Measurements from ENCODE around the gene IDI2.
A peak's percentile ranks its signal among the peaks of the same experiment; 100 is the strongest.
"Not testable (repeated sequence)": the region's sequence is repeated elsewhere in the genome, so short reads cannot be mapped to it uniquely, and the experiment has no call there.

IDI2 gene

DNA sequence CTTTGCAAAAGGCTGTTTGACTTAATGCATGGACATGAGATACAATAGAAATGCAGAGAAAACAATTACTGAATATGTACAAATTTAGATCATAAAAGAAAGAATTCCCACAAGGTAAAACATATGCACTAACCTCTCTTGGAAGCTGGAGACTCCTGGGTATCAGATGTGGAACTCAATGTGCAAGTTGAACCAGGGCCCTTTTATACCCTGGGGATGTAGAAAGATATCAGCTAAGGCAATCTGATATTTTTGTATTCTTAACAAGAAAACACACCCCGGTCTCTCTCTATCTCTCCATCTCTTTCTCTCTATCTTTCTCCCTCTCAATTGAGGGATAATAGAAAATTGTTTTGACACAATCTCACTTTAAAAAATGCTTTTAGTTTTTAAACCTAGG, at the start of gene IDI2:
Gene IDI2 (minus strand): TSS at position 177 of the 400 bp plus-strand sequence. CDS start 1,136 bp downstream, outside the sequence.
- no peak for DNase-seq (ENCODE audit: low spot score)

- no peak for DNase-seq (ENCODE audit: low spot score)
Observed at GRCh38 chr10:1074748-1075308, 49.2 kb upstream of the IDI2 start.

DNA sequence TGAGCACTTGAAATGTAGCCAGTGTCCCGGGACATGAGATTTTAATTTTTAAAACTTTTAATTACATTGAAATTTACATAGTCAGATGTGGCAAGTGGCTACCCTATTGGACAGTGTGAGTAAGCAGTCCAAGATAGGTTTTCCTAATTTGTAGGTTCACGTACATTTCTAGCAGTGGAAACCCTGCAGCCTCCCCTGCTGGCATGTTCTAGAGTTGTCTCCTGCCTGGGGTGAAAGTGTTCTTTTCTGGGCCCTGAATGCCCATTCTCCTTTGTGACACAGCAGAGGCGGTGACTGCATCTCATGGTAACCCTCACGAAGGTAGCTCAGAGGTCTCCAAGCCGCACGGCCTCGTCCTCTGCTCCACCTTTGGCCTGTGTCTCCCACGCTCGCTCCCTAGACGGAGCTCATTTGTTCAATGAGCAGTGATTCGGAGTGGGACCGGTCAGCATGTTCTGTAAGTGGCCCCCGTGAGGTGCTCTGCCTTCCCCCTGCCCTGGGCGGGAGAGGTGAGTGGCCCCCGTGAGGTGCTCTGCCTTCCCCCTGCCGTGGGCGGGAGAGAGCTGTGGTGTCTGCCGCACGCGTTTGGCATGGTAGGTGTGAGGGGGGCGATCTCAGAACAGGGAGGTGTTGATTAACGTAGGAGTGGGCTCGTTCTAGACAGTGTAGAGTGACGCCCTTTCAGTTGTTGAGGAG, 48.5 kb upstream of the IDI2 start:
- DNase-seq (ENCODE audit: low spot score), result no peak

DNA sequence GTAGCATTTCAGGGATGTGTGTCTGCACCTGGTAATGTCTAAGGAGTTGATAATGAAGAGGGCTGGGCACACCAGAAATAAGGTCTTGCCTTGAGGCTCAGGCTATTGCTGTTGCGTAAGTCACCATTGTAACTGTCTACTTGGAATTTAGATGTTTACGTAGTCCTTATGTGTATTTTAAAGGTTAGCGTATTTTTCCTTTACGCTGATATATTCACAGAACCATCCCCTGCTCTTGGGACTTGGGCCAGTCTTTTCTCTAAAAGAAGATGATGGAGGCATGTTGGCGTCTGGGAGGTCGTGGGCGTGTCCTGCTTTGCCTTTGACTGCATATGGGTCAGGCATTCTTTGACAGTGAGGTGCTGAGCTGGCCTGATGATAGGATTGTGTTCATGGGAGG, 45.3 kb upstream of the IDI2 start:
- no peak for DNase-seq (ENCODE audit: low spot score)

DNA sequence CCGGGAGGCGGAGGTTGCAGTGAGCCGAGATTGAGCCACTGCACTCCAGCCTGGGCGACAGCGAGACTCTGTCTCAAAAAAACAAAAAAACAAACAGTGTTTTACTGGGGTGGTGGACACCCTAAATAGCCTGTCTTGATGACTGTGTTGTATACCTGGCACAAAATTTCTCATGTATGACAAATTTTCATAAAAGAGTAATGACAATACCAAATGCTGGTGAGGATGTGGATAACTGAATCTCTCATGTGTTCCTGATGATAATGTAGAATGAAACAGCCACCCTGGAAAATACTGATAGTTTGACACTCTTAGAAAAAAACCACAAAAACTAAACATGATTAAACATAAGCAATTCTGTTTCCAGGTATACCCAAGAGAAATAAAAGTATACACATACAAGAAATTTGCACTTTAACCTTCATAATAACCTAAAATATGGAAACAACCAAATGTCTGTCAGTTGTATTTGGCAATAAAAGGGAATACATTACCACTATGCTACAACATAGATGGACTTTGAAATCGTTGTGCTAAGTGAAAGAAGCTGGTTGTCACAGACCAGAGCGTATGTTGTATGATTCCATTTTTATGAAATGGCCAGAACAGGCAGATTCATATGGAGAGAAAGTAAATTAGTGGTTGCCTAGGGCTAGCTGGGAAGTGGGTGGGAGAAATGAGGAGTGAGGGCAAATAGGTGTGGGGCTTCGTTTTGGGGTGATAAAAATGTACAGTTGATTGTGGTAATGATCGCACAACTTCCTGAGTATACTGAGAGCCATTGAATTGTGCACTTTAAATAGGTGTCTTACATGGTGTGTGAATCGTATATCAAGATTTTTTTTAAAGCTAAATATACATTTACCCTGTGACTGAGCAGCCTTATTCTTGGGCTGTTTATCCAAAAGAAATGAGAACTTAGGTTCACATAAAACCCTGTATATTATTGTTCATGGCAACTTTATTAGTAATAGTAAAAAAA, 43.0 kb upstream of the IDI2 start:
- no peak for DNase-seq (ENCODE audit: low spot score)

DNA sequence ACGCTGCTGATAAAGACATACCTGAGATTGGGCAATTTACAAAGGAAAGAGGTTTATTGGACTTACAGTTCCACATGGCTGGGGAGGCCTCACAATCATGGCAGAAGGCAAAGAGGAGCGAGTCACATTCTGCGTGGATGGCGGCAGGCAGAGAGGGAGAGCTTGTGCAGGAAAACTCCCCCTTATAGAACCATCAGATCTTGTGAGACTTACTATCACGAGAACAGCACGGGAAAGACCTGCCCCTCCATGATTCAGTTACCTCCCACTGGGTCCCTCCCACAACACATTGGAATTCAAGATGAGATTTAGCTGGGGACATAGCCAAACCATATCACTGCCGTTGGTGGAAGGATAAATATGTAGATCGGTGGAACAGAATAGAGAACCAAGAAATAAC, 41.1 kb upstream of the IDI2 start:
- not testable (repeated sequence) for DNase-seq (ENCODE audit: low spot score)

DNA sequence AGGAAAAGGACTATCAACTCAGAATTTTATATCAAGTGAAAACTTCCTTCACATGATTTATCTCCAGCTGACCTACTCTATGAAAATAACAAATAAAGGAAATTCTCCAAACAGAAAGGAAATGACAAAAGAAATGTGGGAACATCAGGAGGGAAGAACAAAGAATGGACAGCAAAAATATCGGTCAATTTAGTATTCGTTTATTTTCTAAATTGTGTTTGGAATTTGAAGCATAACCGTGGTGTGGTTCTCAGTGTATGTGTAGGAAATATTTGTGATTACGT, 39.2 kb upstream of the IDI2 start:
- no peak for DNase-seq (ENCODE audit: low spot score)

DNA sequence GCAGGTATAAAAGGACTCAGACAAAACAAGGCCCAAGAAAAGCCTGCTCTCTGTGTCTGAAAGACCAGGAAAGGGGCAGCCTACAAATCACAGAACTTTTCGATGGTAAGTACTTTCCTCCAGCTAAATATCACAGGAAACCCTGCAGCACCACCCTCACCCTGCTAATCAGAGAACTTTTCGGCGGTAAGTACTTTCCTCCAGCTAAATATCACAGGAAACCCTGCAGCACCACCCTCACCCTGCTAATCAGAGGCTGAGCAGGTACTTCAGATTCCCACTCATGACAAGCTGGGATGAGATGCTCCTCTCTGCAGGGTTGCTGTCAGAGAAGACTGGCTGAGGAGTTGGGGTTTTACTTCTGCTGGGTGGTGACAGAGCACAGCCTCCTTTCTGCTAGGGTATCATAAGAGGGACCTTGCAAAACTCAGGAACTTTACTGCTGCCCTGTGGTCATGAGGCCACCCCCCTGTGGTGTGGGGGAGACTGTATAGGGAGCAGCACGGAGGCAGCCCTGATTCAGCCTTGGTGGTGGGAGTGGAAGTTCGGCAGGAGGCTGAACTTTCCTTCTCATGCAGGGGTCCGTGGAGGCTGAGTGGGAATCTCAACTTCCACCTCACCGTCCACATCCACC, 37.7 kb upstream of the IDI2 start:
- DNase-seq (ENCODE audit: low spot score), result no peak

DNA sequence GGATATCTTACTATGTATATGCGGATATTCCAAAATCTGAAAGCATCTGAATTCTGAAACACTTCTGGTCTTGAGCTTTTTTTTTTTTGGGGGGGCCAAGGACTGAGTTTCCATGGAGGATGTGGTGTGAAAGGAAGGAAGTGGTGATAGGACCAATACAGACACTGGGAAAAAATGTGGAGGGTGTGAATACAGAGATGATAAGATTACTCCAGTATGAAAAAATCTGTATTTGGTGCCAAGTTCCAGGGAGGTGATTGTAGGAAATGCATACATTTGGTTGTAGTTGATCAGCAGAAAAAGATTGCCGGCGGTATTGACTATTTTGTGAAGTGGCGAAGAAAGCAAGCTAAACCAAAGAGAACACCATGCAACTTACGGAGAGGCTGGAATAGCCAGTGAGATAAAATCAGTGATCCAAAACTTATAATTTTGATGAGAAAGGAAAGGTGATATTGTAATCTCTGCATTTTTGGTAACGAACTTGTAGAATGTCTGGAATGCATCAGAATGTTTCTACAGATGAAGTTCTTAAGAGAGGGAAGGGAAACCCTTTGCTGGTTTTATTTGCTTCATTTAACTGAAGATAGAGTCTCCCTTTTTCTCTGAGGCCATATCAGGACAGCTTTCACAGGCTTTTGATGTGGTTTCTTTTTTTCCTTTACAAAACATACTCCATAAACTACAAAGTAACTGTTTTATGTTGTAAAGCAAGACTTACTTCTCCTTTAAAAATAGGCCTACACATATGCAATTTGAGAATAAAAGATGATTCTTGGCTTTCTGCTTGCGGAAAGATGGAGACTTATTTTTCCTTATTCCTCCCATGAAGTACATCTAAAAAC, 36.5 kb upstream of the IDI2 start:
- DNase-seq (ENCODE audit: low spot score), result no peak

DNA sequence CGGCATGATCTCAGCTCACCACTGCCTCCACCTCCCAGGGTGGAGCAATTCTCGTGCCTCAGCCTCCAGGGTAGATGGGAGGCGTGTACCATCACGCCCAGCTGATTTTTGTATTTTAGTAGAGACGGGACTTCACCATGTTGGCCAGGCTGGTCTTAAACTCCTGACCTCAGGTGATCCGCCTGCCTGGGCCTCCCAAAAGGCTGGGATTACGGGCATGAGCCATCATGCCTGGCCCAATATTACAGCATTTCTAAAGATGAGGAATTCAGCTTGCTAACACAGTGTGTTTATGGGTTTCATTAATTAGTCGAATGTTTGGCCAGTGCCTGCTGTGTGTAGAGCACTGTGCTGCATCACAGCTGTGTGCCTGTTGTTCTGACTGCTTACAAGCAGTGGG, 34.2 kb upstream of the IDI2 start:
- no peak for DNase-seq (ENCODE audit: low spot score)

GRCh38 chr10:1058017-1058416, 32.4 kb upstream of the IDI2 start:
- DNase-seq (ENCODE audit: low spot score), result no peak

DNA sequence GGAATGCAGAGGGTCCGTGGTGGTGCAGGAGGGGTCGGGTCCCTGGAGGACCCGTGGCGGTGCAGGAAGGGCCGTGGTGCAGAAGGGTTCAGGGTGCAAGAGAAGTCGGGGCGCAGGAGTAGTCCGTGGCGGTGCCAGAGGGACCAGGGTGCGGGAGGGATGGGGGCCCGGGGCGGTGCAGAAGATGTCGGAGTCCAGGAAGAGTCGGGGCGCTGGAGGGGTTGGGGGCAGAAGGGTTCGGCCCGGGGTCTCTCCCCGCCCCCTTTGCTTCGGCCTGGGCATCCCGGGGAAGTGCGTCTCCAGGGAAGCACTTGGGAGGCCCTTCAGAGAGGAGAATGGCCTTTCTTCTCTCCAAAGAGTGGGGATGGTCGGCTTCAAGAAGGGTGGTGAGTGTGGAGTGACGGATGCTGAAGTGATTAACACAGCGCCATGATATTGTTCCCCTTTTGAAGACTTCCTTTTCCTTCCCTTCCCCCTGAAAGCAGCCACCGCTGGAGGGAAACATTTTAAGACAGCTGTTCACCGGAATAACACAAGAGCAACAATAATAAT, 31.5 kb upstream of the IDI2 start:
- no peak for DNase-seq (ENCODE audit: low spot score)

- peak; percentile 75 for DNase-seq (ENCODE audit: low spot score)
Observed at GRCh38 chr10:1056326-1057105, 30.9 kb upstream of the IDI2 start, which contains the start of gene WDR37. WDR37 (plus strand) TSS chr10:1056385; CDS start chr10:1072156, 15,771 bp downstream.

DNA sequence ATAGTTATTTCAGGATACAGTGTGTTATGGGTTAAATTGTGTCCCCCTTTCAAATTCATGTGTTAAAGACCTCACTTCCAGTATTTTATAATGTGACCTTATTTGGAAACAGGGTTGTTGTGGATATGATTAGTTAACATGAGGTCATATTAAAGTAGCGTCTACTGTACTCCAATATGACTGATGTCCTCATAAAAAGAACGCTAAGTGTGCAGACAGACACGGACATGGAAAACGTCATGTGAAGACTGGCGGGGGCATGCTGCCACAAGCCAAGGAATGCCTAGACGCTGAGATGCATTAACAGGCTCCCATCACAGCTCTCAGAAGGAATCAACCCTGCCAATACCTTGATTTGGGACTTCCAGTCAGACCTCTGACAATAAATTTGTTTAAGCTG, 29.0 kb upstream of the IDI2 start:
- no peak for DNase-seq (ENCODE audit: low spot score)

DNA sequence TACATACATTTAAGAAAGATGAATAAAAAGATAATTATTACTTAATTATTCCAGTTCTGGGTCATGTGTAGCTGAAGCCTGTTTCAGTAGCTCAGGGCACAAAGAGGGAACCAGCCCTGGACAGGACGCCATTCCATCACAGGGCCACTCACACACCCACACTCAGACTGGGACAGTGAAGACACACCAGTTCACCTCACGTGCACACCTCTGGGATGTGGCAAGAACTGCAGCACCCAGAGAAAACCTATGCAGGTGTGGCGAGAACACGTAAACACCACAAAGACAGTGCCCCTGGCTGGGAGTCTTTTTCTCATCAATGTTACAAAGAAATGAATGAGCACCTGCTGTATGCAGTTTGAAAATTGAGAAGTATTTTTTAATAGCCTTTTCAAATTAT, 24.9 kb upstream of the IDI2 start:
- DNase-seq (ENCODE audit: low spot score), result peak; percentile 58

GRCh38 chr10:1050145-1050544, 24.5 kb upstream of the IDI2 start:
- peak; percentile 25 for DNase-seq (ENCODE audit: low spot score)

DNA sequence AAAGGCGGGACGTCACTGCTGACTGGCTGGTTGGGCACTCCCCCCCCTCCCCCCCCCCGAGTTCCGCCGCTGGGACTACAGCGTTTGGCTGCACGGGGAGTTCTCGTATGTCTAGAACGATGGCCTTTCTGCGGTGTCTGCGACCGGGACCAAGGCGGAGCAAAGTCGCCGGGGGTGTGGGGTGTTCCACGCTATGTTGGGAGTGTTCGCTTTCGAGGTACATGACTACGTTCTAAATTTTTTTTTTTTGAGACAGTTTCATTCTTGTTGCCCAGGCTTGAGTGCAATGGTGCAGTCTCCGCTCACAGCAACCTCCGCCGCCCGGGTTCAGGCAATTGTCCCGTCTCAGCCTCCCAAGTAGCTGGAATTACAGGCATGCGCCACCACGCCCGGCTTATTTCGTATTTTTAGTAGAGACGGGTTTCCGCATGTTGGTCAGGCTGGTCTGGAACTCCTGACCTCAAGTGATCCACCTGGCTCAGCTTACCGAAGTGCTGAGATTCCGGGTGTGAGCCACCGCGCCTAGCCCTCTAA, 23.8 kb upstream of the IDI2 start:
- DNase-seq (ENCODE audit: low spot score), result peak; percentile 27

GRCh38 chr10:1048732-1049424, 23.2 kb upstream of the IDI2 start, which contains the start of gene IDI1:
IDI1 (minus strand) TSS chr10:1049119; CDS start chr10:1049003, 116 bp downstream.
- DNase-seq (ENCODE audit: low spot score), result peak; percentile 96

DNA sequence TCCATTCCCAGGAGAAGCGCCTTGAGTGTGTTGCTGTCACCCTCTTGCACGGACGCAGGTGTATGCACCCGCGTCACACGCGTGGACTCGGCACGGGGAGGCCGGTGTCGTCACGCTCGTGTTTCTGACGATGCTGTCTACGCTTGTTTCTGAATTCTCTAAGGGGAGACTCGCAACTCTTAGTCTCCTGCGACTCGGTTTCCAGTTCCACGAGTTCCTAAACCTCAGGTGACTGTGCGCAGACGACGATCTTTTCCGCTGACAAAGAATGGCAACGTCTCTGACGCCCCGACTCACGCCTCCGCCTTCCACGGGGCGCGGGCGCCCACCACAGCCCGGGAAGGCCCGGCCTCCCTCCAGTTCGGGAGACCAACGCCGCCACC, 22.7 kb upstream of the IDI2 start:
- DNase-seq (ENCODE audit: low spot score), result no peak

All from LoVo (cell line).